Measurements from ENCODE around the gene TAS2R7. TPM values are rescaled to one million over a fixed set of nuclear protein-coding genes. Genes with fewer than 3 reads are reported as not detected.
A peak's percentile ranks its signal among the peaks of the same experiment; 100 is the strongest.
"Not testable (repeated sequence)": the region's sequence is repeated elsewhere in the genome, so short reads cannot be mapped to it uniquely, and the experiment has no call there.

Gene TAS2R7, protein sequence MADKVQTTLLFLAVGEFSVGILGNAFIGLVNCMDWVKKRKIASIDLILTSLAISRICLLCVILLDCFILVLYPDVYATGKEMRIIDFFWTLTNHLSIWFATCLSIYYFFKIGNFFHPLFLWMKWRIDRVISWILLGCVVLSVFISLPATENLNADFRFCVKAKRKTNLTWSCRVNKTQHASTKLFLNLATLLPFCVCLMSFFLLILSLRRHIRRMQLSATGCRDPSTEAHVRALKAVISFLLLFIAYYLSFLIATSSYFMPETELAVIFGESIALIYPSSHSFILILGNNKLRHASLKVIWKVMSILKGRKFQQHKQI
- not detected for polyA plus RNA-seq (ENCODE audit: insufficient read length in 4 of 4)

DNA sequence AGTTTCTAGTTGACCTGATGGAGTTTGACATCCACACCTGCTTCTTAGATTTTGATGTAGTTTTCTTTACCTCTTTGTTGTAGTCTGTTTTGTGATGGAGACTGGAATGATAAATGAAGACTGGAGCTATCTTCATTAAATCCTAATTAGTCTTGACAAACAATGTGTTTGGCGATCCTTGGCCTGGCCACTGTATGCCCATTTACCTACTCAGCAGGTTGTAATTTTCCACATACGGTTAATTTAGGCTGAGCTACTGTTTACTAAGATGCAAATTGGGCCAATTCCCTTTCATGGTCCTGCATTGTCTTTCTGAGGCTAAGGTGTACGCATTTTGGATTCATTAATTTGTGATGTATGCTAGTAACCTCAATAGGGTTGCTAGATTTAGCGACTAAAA lies at the start of gene TAS2R7:
TSS of gene TAS2R7 (minus strand) at position 41 of the 400 bp plus-strand sequence. CDS start 57 bp downstream, outside the sequence.
- no peak for DNase-seq (ENCODE audit: low read depth in 4 of 4, low spot score in 3 of 4)

- no peak for DNase-seq (ENCODE audit: low read depth in 4 of 4, low spot score in 3 of 4)
Measured at GRCh38 chr12:10851243-10851858, 48.9 kb upstream of the TAS2R7 start.

GRCh38 chr12:10849425-10849878 lies 47.0 kb upstream of the TAS2R7 start, which contains the start of gene PRR4:
PRR4 (minus strand) TSS chr12:10849475; CDS start chr12:10849437, 38 bp downstream.
- no peak for DNase-seq (ENCODE audit: low read depth in 4 of 4, low spot score in 3 of 4)

GRCh38 chr12:10847744-10848143 lies 45.3 kb upstream of the TAS2R7 start:
- peak in 1 of 4 donors; percentile 8 for DNase-seq (ENCODE audit: low read depth in 4 of 4, low spot score in 3 of 4)

- DNase-seq (ENCODE audit: low read depth in 4 of 4, low spot score in 3 of 4) = no peak
Measured at GRCh38 chr12:10842862-10843261, 40.4 kb upstream of the TAS2R7 start.

- no peak for DNase-seq (ENCODE audit: low read depth in 4 of 4, low spot score in 3 of 4)
Measured at GRCh38 chr12:10838461-10838860, 36.0 kb upstream of the TAS2R7 start.

GRCh38 chr12:10829994-10830393 lies 27.6 kb upstream of the TAS2R7 start:
- no peak for DNase-seq (ENCODE audit: low read depth in 4 of 4, low spot score in 3 of 4)

GRCh38 chr12:10826258-10826657 lies 23.8 kb upstream of the TAS2R7 start, which contains the start of gene TAS2R10:
TAS2R10 (minus strand) TSS chr12:10826358; CDS start chr12:10826269, 89 bp downstream.
- no peak for DNase-seq (ENCODE audit: low read depth in 4 of 4, low spot score in 3 of 4)

- DNase-seq (ENCODE audit: low read depth in 4 of 4, low spot score in 3 of 4) = no peak
Measured at GRCh38 chr12:10824957-10825356, 22.5 kb upstream of the TAS2R7 start.

GRCh38 chr12:10811883-10812536 lies 9.6 kb upstream of the TAS2R7 start:
- DNase-seq (ENCODE audit: low read depth in 4 of 4, low spot score in 3 of 4) = no peak

GRCh38 chr12:10810068-10810467 lies 7.6 kb upstream of the TAS2R7 start, which contains the start of gene TAS2R9:
TAS2R9 (minus strand) TSS chr12:10810168; CDS start chr12:10810075, 93 bp downstream.
- no peak for DNase-seq (ENCODE audit: low read depth in 4 of 4, low spot score in 3 of 4)

GRCh38 chr12:10807186-10807585 lies 4.8 kb upstream of the TAS2R7 start, which contains the start of gene TAS2R8:
TAS2R8 (minus strand) TSS chr12:10807286; CDS start chr12:10806980, 306 bp downstream.
- no peak for DNase-seq (ENCODE audit: low read depth in 4 of 4, low spot score in 3 of 4)

DNA sequence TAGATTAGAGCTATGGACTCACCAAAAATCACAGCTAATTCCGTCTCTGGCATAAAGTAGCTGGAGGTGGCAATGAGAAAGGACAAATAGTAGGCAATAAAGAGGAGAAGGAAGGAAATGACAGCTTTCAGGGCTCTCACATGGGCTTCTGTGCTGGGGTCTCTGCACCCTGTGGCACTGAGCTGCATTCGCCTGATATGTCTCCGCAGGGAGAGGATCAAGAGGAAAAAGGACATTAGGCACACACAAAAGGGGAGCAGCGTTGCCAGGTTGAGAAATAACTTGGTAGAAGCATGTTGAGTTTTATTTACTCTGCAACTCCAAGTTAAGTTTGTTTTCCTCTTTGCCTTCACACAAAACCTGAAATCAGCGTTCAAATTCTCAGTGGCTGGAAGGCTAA lies 686 bp downstream of the TAS2R7 start:
- no peak for DNase-seq (ENCODE audit: low read depth in 4 of 4, low spot score in 3 of 4)

DNA sequence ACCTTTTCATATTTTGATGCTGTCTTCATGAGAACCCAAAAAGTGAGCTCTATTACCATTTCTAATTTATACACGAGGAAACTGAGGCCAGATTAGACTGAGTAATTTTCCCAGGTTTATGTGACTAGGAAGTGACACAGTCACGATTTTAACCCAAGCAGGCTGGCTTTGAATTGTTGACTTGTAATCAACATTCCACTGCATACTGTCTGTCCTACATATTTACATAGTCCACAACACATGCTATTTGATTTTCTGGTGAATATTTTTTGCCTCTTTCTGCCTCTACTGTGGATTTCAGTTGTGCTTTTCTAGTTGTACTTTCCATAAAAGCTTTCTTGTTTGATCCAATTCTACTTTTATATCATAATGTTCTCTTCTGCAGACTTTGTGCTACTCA lies 8.2 kb downstream of the TAS2R7 start:
- no peak for DNase-seq (ENCODE audit: low read depth in 4 of 4, low spot score in 3 of 4)

GRCh38 chr12:10791769-10792168 lies 10.7 kb downstream of the TAS2R7 start:
- DNase-seq (ENCODE audit: low read depth in 4 of 4, low spot score in 3 of 4) = not testable (repeated sequence)

GRCh38 chr12:10783252-10783651 lies 19.2 kb downstream of the TAS2R7 start:
- no peak for DNase-seq (ENCODE audit: low read depth in 4 of 4, low spot score in 3 of 4)

- DNase-seq (ENCODE audit: low read depth in 4 of 4, low spot score in 3 of 4) = no peak
Measured at GRCh38 chr12:10779103-10779502, 23.3 kb downstream of the TAS2R7 start.

GRCh38 chr12:10771132-10771733 lies 31.2 kb downstream of the TAS2R7 start:
- peak in 1 of 4 donors; percentile 2 for DNase-seq (ENCODE audit: low read depth in 4 of 4, low spot score in 3 of 4)

DNA sequence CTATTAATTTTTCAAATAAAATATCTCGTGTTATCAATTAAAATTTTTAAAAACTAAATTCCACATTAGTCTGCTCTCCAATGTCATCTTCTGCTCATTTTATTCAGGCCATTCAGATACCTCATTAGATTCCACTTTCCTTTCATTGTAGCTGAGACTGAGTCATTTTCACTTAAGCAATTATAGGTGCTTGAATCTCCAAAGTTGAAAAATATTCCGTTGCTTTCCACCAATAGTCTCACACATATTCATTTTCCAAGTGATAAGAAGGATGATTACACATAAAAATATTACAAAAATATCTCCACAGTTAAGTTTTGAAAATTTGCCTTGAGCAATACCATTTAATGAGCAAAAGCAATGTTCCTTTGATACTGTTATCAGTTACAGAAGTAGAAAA lies 42.8 kb downstream of the TAS2R7 start:
- DNase-seq (ENCODE audit: low read depth in 4 of 4, low spot score in 3 of 4) = no peak

- DNase-seq (ENCODE audit: low read depth in 4 of 4, low spot score in 3 of 4) = no peak
Measured at GRCh38 chr12:10756194-10756593, 46.2 kb downstream of the TAS2R7 start.

GRCh38 chr12:10753059-10753458 lies 49.4 kb downstream of the TAS2R7 start:
- peak in 1 of 4 donors; percentile 3 for DNase-seq (ENCODE audit: low read depth in 4 of 4, low spot score in 3 of 4)

All from right renal pelvis (tissue), 4 donors.